Measurements from ENCODE around the gene TRPM3.

TRPM3 gene

GRCh38 chr9:71121275-71122021 lies at the start of gene TRPM3:
Gene TRPM3, minus strand, starts transcription at chr9:71121621. Its CDS starts 267 bp downstream, at chr9:71121354.
- FAIRE-seq = no peak

- peak; percentile 76 for FAIRE-seq
Observed at GRCh38 chr9:71168418-71168817, 47.0 kb upstream of the TRPM3 start.

- no peak for FAIRE-seq
Observed at GRCh38 chr9:71162126-71162525, 40.7 kb upstream of the TRPM3 start.

GRCh38 chr9:71157731-71158130 lies 36.3 kb upstream of the TRPM3 start:
- no peak for FAIRE-seq

- FAIRE-seq = no peak
Observed at GRCh38 chr9:71147368-71147767, 25.9 kb upstream of the TRPM3 start.

GRCh38 chr9:71146511-71146910 lies 25.1 kb upstream of the TRPM3 start:
- FAIRE-seq = no peak

- no peak for FAIRE-seq
Observed at GRCh38 chr9:71145179-71145578, 23.8 kb upstream of the TRPM3 start.

- FAIRE-seq = no peak
Observed at GRCh38 chr9:71144495-71144894, 23.1 kb upstream of the TRPM3 start.

- no peak for FAIRE-seq
Observed at GRCh38 chr9:71136696-71137095, 15.3 kb upstream of the TRPM3 start.

- no peak for FAIRE-seq
Observed at GRCh38 chr9:71131145-71131544, 9.7 kb upstream of the TRPM3 start.

- no peak for FAIRE-seq
Observed at GRCh38 chr9:71130521-71130920, 9.1 kb upstream of the TRPM3 start.

GRCh38 chr9:71128796-71129195 lies 7.4 kb upstream of the TRPM3 start:
- no peak for FAIRE-seq

GRCh38 chr9:71127301-71127700 lies 5.9 kb upstream of the TRPM3 start:
- FAIRE-seq = no peak

GRCh38 chr9:71122421-71122820 lies 1.0 kb upstream of the TRPM3 start:
- FAIRE-seq = no peak

GRCh38 chr9:71122022-71122275 lies 528 bp upstream of the TRPM3 start:
- no peak for FAIRE-seq

- no peak for FAIRE-seq
Observed at GRCh38 chr9:71120501-71121247, 747 bp downstream of the TRPM3 start.

GRCh38 chr9:71119746-71120145 lies 1.7 kb downstream of the TRPM3 start:
- FAIRE-seq = no peak

GRCh38 chr9:71118324-71118723 lies 3.1 kb downstream of the TRPM3 start:
- FAIRE-seq = no peak

- no peak for FAIRE-seq
Observed at GRCh38 chr9:71115448-71115975, 5.9 kb downstream of the TRPM3 start.

- FAIRE-seq = no peak
Observed at GRCh38 chr9:71112866-71113265, 8.6 kb downstream of the TRPM3 start.

GRCh38 chr9:71108937-71109336 lies 12.5 kb downstream of the TRPM3 start:
- no peak for FAIRE-seq

GRCh38 chr9:71106992-71107391 lies 14.4 kb downstream of the TRPM3 start:
- FAIRE-seq = no peak

GRCh38 chr9:71105192-71105591 lies 16.2 kb downstream of the TRPM3 start:
- no peak for FAIRE-seq

GRCh38 chr9:71098801-71099200 lies 22.6 kb downstream of the TRPM3 start:
- FAIRE-seq = no peak

Measured in endometrium (tissue), 2 donors.